Kidney (tissue), 14 donors: Measurements from ENCODE around the gene TRMU. TPM values are rescaled to one million over a fixed set of nuclear protein-coding genes. Genes with fewer than 3 reads are reported as not detected.
A peak's percentile ranks its signal among the peaks of the same experiment; 100 is the strongest.

ENCODE experiments used
- DNase-seq, 5 donors: peaks; one replicate each; pipeline ENCODE4 v3.0.0-alpha.2; 2013 to 2020
- FAIRE-seq: peaks from 2 replicates; lab custom pipeline; 2012; peaks lifted over from hg19 to GRCh38; lab: Jason Lieb, UNC
- H3K27ac ChIP-seq, 2 donors: one replicate each; pipeline ENCODE4 v1.7.0; 2013; ENCODE audit warnings: low read depth in 2 of 2, low read length in 2 of 2, inconsistent platforms in 1 of 2
- H3K27me3 ChIP-seq: one replicate; pipeline ENCODE4 v1.7.1; 2013; ENCODE audit warnings: low read length, inconsistent platforms; ENCODE audit not compliant: control insufficient read depth, insufficient read depth
- H3K36me3 ChIP-seq, 3 donors: one replicate each; pipeline versions ENCODE4 v1.7.0 to v1.7.1; 2013; ENCODE audit warnings: low read length in 3 of 3, control low read depth in 1 of 3, inconsistent platforms in 1 of 3; ENCODE audit not compliant: insufficient read depth in 3 of 3, control insufficient read depth in 2 of 3
- H3K4me1 ChIP-seq, 3 donors: one replicate each; pipeline versions ENCODE4 v1.7.0 to v1.7.1; 2013; ENCODE audit warnings: low read length in 3 of 3, inconsistent platforms in 1 of 3, low read depth in 1 of 3; ENCODE audit not compliant: control insufficient read depth in 2 of 3, insufficient read depth in 2 of 3
- H3K4me3 ChIP-seq, 3 donors: one replicate each; pipeline versions ENCODE4 v1.7.0 to v1.8.1; 2013; ENCODE audit warnings: low read length in 3 of 3, control low read depth in 1 of 3, inconsistent platforms in 1 of 3
- H3K9ac ChIP-seq, 3 donors: one replicate each; pipeline versions ENCODE4 v1.7.0 to v1.7.1; 2013; ENCODE audit warnings: low read length in 3 of 3, control low read depth in 1 of 3, inconsistent platforms in 1 of 3
- H3K9me3 ChIP-seq, 3 donors: one replicate each; pipeline versions ENCODE4 v1.7.0 to v1.7.1; 2013; ENCODE audit warnings: low read length in 3 of 3, control low read depth in 1 of 3, inconsistent platforms in 1 of 3; ENCODE audit not compliant: control insufficient read depth in 2 of 3, insufficient read depth in 1 of 3
- CTCF ChIP-seq: IDR thresholded peaks from 3 replicates; pipeline ENCODE4 v1.5.1; 2012; ENCODE audit warnings: mild to moderate bottlenecking, moderate library complexity, borderline replicate concordance; ENCODE audit not compliant: insufficient read depth; ENCODE audit errors: extremely low read depth
- intact Hi-C: fragments of 100-400 bp; cut with DNase I; formaldehyde crosslinking; loops from one replicate; pipeline ENCODE4 v1.11.1; 2022
- polyA plus RNA-seq: library from polyadenylated mRNA; stranded (reverse); fragments of 350-450 nt; fragmentation: Illumina TruSeq; extraction: RNeasy Lipid Tissue Mini Kit (QIAGEN cat#74804); gene quantifications from one replicate; pipeline ENCODE4 v1.2.3, GENCODE V29; 2014; ENCODE audit warnings: low read depth, low replicate concordance; ENCODE audit not compliant: insufficient read depth
- total RNA-seq: library from RNA; stranded (reverse); fragmentation: NEBNext Ultra II Directional; extraction: Animal tissue kit (Norgen Biotek cat#: 25700); gene quantifications from one replicate; pipeline ENCODE4 v1.2.1, GENCODE V29; 2021
- donor health status: control.
- donor health status: control.
- donor health status: control.
- donor health status: control.
- donor health status: control.
- donor health status: DM: yes; HTN: yes; CAD: no.
- donor health status: Normal renal cell carcinoma (clear cell type).

The TRMU gene
- total and polyA plus RNA-seq, 2 donors from 2014 or later, result 40.5 to 41.1 TPM

GRCh38 chr22:46338636-46339035 is 3.1 kb downstream of the TRMU start:
- no peak for FAIRE-seq
- H3K27ac ChIP-seq, result no peak overlapping the region
- intact Hi-C loops, result no loop called here
- H3K9me3 ChIP-seq, result no peaks in the 10 kb centered on the region
- H3K4me3 ChIP-seq, result no peak overlapping the region
- peaks cover 0 to 15% (median 4%) of the 10 kb centered on the region in 3 donors for H3K4me1 ChIP-seq
- no peak overlapping the region for H3K9ac ChIP-seq
- H3K36me3 ChIP-seq, result peaks cover 5 to 32% (median 18%) of the 10 kb centered on the region in 3 donors
- DNase-seq, result peak in 1 of 5 donors; percentile 32
- H3K27me3 ChIP-seq, result no peaks in the 10 kb centered on the region
- TF ChIP-seq CTCF, result no peak

- peaks cover 5 to 44% (median 25%) of the 10 kb centered on the region in 3 donors for H3K36me3 ChIP-seq
- intact Hi-C loops, result no loop called here
- no peak for TF ChIP-seq CTCF
- H3K9ac ChIP-seq, result no peak overlapping the region
- no peak overlapping the region for H3K4me3 ChIP-seq
- no peak overlapping the region for H3K27ac ChIP-seq
- FAIRE-seq (no peak), DNase-seq (peak in 1 of 5 donors; percentile 46)
- peaks cover 0 to 15% (median 4%) of the 10 kb centered on the region in 3 donors for H3K4me1 ChIP-seq
- H3K27me3 ChIP-seq, result no peaks in the 10 kb centered on the region
- no peaks in the 10 kb centered on the region for H3K9me3 ChIP-seq
These were observed 4.4 kb downstream of the TRMU start for GRCh38 chr22:46339956-46340355.

GRCh38 chr22:46340676-46341075 is 5.2 kb downstream of the TRMU start:
- Histone ChIP-seq H3K36me3 (peaks cover 5 to 48% (median 25%) of the 10 kb centered on the region in 3 donors), H3K4me3 (peak overlapping the region in 1 of 3 donors; percentile 8), H3K4me1 (peaks cover 0 to 15% (median 4%) of the 10 kb centered on the region in 3 donors), H3K9ac (no peak overlapping the region), H3K27ac (no peak overlapping the region), H3K9me3 (no peaks in the 10 kb centered on the region), H3K27me3 (no peaks in the 10 kb centered on the region)
- FAIRE-seq, result no peak
- DNase-seq, result peak in 1 of 5 donors; percentile 47
- no peak for TF ChIP-seq CTCF
- intact Hi-C loops, result no loop called here
